Heart left ventricle (tissue), 13 donors: ENCODE measurements around the gene BCL11A.

Experiments used
- CTCF ChIP-seq, 12 donors: fragments of 200-600 bp; sonication (generic) in 4 of 12; IDR thresholded peaks; one replicate each; pipeline versions ENCODE4 v1.5.0 to v1.8.0; 2018 to 2022; ENCODE audit warnings: antibody characterized with exemption in 12 of 12, mild to moderate bottlenecking in 5 of 12
- POLR2A ChIP-seq, 2 donors: fragments of 450-650 bp; IDR thresholded peaks; one replicate each; pipeline ENCODE4 v1.6.1; 2017; ENCODE audit warnings: antibody characterized with exemption in 2 of 2, mild to moderate bottlenecking in 2 of 2, moderate library complexity in 2 of 2
- donor health status: ischemic (EF 13 %, LVEDD 7.1; RV severe dilation, severe dysfunction).
- donor health status: DM: no; HTN: yes; CAD: no.
- donor health status: DM: no; HTN: no; CAD: no.
- donor health status: ischemic (EF 25% LVEDD 6.9; RV normal size, moderate dysfunction).
- donor health status: ischemic (EF 25% LVEDD 5.7; RV mildly dilated, moderate dysfunction).
- donor health status: ischemic (EF 35%, LVEDD 5.7; RV mildly dilated, moderate dysfunction).
- donor health status: nonischemic (EF 11% LVEDD 7.7; RV severe dilation, severe dysfunction).
- donor health status: DM: yes; HTN: yes; CAD: no.
- donor health status: PGD.
- donor health status: ischemic (EF 29% LVEDD 5.4; RV normal size, mild dysfunction).
- donor health status: nonischemic (EF 23%, LVEDD 6.1; RV moderate dilation, normal function).

- TF ChIP-seq CTCF (IDR thresholded peaks at IDR 0.05) (no peak), POLR2A (IDR thresholded peaks at IDR 0.05) (no peak)
Measured at GRCh38 chr2:60433018-60433596, 120.3 kb downstream of the BCL11A start.
